Neural cell (in vitro differentiated cells): Measurements from ENCODE around the gene MAPRE3.

ENCODE experiments used
- EP300 ChIP-seq: fragments of 450-650 bp; conservative IDR thresholded peaks from 2 replicates; pipeline ENCODE4 v1.6.1; 2014; ENCODE audit warnings: antibody characterized with exemption, mild to moderate bottlenecking, moderate library complexity; ENCODE audit not compliant: poor library complexity, severe bottlenecking
- EZH2 ChIP-seq: fragments of 200-600, 300-800 bp; shearing (Covaris generic), sonication (generic); IDR thresholded peaks from 2 replicates; pipeline ENCODE4 v1.6.1; 2014; ENCODE audit warnings: antibody characterized with exemption, low read length, borderline replicate concordance, mild to moderate bottlenecking; ENCODE audit not compliant: insufficient read depth, poor library complexity, severe bottlenecking
- POLR2AphosphoS5 ChIP-seq: IDR thresholded peaks from 2 replicates; pipeline ENCODE4 v1.6.1; 2012
- TAF1 ChIP-seq: IDR thresholded peaks from 2 replicates; pipeline ENCODE4 v1.6.1; 2012; ENCODE audit warnings: low read depth
- TF ChIP-seq, protein P1 (sequence below): fragments of 450-650 bp; IDR thresholded peaks from 2 replicates; pipeline ENCODE4 v1.5.1; 2014; ENCODE audit warnings: antibody characterized with exemption, mild to moderate bottlenecking, moderate library complexity; ENCODE audit not compliant: poor library complexity, severe bottlenecking

GRCh38 chr2:27014771-27015433 is 44.5 kb downstream of the MAPRE3 start:
- TF ChIP-seq EZH2 (no peak), POLR2AphosphoS5 (no peak), TAF1 (no peak), EP300 (no peak)
- TF ChIP-seq, protein P1, sequence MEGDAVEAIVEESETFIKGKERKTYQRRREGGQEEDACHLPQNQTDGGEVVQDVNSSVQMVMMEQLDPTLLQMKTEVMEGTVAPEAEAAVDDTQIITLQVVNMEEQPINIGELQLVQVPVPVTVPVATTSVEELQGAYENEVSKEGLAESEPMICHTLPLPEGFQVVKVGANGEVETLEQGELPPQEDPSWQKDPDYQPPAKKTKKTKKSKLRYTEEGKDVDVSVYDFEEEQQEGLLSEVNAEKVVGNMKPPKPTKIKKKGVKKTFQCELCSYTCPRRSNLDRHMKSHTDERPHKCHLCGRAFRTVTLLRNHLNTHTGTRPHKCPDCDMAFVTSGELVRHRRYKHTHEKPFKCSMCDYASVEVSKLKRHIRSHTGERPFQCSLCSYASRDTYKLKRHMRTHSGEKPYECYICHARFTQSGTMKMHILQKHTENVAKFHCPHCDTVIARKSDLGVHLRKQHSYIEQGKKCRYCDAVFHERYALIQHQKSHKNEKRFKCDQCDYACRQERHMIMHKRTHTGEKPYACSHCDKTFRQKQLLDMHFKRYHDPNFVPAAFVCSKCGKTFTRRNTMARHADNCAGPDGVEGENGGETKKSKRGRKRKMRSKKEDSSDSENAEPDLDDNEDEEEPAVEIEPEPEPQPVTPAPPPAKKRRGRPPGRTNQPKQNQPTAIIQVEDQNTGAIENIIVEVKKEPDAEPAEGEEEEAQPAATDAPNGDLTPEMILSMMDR: no peak
